COR-L47 (cell line): ENCODE measurements around the gene SKIDA1.
A peak's percentile ranks its signal among the peaks of the same experiment; 100 is the strongest.

Experiments
- DNase-seq: peaks from one replicate; lab custom pipeline; 2025; lab: John Stamatoyannopoulos, UW

SKIDA1 gene

DNA sequence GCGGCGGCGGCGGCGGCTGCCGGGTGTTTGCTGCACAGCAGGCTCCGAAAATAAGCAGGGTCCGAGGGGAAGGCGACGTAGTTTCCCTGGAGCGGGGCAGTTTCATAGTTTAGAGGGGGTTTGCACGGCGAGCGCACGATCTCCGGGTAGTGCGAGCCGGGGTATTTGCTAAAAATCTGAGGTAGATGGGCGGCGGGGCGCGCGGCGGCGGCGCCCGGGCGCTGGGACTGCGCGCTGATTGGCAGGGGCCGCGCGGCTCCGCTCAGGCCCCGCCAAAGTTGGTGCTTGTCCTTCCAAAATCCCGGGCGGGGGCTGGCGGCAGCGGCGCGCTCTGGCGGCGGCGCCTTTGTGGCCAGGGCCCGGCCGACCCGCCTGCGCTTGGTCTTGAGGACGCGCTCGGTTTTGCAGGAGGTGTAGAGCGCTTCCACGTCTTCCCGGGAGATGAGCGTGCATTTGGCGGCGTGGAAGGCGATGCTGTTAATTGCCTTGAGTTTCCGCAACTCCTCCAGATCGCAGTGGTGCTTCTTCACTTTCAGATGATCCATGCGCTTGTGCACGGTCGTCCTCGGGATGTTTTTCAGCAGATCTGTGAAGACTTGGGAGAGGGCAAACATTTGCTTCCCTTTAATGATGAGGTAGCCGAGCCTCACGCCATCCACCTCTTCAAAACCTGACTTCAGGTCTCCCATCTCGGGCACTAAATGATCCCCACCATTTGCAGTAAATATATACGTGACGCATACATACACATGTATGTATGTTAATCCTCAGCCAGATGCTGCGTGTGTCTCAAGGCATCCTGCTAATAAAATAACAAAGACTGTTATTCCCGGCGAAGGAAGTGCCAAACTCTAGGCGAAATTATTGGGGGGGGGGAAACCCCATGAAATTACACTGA, 8.1 kb downstream of the SKIDA1 start:
- peak; percentile 37 for DNase-seq

DNA sequence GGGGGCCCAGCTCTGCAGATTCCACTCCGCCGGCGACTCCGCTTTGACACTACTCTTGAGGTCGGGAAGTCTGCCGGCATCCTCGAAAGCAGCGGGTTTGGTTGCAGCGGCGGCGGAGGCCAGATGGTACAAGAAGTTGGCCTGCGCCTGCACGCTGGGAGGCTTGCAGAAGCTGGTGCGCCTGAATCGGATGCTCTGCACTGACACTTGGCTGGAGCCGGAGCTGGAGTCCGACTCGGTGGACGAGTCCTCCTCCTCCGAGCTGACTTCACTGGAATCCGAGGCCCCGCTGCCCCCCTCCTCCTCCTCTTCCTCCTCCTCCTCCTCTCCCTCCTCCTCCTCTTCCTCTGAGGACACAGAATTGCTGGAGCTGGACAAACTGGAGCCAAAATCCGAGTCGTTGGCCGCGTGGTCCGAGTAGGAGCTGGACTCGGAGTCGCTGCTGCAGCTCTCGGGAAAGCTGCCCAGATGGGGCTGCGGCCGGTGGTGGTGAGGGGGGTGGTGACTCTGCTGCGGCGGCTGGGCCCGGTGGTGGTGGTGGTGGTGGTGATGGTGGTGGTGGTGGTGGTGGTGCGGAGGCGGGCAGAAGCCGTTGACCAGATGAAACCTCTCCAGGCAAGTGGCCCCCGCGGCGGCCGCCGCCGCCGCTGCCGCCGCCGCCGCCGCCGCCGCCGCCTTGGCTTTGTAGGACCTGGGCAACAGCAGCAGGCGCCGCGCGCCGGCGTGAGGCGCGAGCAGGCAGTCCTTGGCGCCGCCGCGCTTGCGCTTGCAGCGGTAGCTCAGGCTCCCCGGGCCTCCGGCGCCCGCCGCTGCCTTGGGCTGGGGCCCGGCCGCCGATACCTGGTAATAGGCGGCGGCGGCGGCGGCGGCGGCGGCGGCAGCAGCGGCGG, 9.0 kb downstream of the SKIDA1 start:
- DNase-seq = no peak

DNA sequence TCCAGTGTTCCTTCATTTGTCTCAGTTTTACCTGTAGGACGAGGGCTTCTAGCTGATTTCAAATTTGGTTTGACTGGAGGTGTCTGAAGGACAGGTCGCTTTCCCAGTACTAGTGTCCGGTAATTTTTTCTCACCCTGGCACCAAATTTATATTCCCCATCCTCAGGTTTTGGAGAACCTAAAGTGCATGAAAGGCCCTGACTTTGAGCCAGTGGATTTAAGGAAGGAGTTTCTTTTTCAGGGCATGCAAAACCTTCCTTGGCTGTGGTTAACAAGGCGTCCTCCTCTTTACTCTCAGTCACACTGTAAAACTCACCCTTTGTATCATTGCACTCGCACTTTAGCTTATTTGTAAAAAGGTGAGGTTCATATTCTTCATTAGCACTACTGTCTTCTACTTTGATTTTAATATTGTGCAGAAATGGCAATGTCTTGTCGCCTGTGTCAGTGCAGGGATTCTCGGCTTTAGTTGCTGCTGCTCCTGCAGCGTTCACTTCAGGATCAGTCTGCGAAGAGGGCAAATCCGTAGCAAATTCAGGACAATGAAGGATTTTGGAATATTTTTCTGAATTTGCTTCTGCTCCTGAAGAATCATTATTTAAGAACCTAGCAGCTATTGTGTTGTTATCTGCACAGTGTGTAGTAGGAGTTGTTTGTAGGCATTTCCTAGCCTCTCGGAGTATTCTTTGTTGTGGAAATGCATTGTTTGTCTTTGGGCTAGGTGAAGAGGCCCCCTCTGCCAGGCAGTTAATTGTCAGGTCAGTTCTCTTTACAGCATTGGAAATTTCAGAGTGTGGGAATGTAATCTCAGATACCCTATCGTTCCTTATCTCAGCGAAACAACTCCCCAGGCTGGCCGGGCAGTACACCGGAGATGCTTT, 9.9 kb downstream of the SKIDA1 start:
- DNase-seq = no peak

DNA sequence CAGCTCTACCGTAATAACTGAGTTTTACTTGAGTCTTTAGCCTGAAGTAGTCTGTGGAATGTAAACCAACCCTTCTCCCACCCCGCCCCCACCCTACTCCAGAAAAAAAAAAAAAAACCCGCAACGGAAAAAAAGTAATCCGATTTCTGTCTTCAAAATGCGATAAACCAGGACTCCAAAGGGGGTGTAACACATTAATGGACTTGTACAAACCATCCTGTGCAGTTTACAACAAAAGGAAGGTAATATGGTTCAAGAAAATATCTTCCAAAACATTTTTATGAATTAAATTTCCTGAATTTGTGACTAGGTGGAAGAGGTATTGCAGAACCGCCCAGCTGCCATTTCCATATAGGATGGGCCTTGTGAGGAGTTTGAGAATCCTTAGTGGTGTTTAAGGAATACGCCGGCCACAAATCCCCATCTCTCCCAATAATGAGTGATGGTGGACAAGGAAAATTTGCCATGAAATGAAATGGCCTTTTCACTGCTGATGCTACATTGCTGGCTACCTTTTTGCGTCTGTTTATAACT, 10.6 kb downstream of the SKIDA1 start:
- no peak for DNase-seq

DNA sequence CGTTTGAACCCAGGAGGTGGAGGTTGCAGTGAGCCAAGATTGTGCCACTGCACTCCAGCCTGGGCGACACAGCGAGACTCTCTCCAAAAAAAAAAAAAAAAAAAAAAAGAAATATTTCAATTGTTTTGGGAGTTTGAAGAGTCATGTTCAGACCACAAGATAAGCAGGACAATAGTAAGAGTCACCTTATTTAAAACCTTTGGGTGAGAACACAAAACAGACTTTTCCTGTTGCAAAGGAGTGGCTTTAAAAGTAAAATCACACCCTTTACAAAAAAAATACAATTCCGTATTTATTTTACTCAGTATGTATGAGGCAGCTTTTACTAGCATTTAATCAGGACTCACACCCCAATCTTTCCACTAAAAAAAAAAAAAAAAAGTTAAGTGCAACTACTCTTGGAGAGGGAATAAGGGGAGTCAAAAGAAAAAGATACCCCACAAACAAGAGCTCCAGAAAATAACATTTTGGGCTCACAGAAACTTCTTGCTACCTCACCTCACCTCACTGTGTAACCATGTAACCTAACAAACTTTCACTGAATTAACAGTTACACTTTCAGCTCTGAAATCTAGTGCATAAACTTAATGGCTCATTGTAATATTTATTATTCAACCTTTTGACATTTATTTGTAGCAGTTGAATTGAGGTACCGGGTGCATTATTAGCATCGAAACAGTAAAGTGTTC, 11.2 kb downstream of the SKIDA1 start:
- no peak for DNase-seq

- no peak for DNase-seq
Measured at GRCh38 chr10:21513405-21513788, 12.1 kb downstream of the SKIDA1 start.

DNA sequence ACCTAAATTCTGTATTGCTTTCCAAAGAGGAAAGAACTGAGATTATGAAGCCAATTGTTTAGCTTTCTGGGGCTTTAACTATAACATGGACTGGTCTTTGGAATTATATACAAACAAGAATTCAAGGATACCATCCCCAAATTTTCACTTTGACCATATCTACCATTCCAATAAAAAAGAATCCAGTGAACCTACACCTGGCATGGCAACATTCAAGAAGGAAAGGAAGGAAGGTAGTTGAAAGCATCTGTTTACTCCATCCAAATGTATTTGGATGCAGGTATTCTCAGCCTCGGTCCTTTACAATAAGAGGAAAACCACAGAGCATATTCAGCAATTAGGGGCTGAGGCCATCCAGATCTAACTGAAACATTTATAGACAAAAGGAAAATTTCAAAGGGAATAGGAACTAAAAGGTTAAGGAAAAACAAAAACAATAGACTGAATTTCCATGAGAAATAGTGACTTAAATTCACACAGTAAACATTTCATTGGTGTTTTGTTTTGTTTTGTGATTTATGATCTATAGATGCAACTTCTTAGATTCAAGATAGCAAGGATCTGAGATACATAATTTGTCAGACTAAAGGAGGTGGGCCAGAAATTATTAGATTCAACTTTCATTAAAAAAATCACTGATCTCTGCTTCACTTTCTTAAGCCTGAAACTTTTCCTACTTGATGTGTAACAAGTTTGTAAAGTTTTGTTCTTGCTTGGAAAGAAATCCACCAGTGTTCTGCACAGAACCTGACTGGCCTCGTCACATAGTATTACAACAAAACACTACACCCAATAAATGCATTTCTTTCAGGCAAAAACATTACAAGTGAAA, 12.7 kb downstream of the SKIDA1 start:
- DNase-seq = no peak

DNA sequence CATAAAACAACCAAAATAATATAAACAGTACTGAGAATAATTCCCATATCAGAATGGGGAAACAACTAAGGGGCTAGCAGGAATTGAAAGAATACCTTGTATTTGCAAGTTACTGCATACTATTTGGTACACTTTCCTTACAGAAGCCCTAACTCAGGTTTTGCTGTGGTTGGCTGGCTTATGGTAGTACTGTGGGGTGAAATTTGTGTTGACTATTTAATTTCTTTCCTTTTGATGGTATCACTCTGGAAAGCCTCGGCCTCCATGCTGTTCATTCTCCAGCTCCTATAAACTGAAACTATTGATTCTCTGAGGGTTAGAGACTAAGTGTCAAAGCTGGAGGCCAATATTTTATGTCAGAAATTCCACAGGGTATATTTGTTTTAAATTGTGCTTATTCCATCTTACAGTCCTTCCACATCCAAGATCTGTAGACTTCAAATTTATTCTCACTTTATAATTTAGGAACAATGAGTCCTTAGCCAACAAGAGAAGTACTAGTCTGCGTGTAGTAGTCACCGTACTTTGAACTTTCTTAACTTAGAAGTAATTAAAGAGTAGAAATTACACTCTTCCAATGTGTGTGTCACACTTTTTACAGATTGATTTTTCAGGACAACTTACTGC, 13.4 kb downstream of the SKIDA1 start:
- DNase-seq = no peak

- no peak for DNase-seq
Measured at GRCh38 chr10:21511095-21511570, 14.3 kb downstream of the SKIDA1 start.

DNA sequence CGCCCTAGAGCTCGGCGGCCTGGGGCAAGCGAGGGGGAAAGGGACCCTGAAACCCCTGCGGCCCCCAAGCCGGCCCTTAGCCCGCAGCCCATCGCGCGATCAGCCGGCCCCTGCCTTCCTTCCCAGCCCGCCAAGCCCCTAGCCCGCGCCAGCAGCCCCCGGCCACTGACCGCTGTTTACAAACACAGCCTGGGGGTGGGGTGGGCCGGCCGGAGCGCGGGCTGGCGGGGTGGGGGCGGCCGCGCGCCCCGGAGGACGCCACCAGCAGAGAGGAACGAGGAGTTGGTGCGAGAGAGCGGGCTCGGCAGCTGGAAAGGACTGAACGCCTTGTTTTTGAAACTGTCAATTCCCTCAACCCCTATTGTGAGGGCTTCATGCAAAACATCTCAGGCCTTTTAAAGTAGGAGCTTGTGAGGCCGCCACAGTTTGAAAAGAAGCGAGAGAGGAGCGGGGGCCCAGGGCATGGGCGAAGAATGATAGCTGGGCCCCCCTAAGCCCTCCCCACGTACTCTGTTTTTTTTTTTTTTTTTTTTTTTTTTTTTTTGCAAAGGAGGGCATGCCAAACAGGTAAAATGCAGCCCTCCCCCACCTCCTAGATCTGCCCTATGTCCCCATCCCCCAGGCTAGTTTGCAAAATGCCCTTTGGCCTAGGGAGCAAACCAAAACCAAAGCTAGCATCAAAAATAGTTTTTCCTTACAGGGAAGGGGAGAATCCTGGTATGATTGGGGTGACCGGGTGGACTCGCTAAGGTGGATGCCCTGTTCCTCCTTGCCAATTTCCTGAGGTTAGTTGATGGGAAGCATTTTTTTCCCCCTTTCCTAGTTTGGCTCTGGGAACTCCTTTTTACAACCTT, 15.0 kb downstream of the SKIDA1 start:
- no peak for DNase-seq

DNA sequence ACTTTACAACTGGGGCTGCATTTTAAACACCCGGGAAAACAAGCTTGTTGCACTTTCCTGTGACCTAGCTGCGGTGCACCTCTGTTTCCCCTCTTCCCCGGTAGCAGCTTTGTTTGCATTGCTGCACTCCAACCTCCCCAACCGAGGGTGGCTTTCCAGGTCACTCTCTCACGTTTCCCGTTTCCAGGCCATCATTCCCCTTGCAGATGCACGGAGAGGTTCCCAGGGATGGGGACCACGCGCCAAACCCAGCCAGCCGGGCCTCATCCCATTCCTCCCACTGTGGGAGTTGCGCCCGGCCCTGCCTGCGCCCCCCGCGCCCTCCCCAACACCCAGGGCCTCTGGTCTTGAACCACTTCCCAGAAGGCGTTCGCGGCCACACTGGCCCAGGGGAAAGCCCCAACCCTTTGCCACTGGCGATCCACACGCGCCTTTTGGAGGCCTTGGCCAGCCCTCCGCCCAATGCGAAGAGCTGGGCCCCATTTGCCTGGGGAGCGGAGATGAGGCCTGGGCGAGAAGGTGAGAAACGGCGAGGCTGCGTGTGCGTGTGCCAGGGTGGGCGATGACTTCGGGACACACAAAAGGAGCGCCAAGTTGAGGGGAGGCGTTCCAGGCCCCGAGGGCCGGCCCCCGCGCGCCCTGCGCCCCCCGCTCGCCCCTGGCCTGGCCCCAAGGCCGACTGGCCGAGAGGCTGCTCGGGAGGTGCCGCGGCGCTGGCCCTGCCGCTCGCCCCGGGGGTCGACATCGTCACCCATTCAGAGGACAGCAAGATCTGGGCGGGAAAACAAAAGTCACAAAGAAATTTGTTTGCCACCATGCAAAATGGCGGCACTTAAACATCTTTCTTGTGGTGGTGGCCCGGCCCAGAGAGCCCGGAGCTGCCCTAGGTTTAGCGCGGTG, 15.9 kb downstream of the SKIDA1 start:
- no peak for DNase-seq

DNA sequence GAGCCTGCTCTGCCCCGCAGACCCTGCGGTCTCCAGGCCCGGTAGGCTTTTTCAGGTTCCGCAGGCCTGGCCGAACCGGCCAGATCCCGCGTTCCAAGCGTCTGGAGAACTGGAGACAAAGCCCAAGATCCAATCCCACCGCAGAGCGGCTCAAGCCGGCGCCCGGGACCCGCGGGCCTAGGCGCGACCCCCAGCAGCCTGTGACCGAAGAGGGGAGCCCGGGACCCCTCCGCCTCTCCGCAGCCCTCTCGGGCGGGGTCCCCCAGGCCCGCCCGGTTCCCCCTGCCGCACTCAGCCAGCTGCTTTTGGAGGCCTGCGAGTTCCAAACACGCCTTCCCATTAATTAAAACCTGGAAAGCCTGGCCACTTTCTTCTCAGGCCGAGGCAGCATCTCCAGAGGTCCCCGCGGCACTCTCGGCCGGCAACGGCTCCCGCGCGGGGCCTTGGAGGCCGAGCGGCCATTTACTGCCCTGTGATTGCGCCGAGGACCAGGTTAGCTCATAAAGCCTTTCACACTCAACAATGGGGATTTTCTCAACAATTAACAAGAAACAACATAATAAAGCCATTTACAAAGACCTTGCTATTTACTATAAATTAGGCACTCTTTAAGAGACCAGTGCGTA, 16.7 kb downstream of the SKIDA1 start:
- no peak for DNase-seq

GRCh38 chr10:21507150-21507549, 18.3 kb downstream of the SKIDA1 start:
- no peak for DNase-seq

DNA sequence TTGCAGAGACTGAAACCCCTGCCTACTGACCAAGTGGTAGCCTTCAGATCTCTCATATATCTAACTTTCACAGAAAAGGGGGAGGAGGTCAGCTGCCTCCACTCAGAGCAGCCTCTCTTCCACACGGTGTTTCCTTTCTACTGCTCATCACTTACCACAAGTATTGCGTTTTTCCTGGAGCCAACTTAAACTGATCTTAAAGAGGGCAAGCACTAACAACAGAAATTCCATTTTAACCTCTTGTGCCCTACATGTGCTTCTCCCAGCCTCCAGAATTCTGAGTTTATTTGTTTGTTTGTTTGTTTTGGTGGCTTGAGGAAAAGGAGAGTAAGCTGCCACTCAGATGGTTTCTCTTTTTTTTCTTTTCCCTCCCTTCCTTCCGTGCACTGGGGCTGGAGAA, 19.1 kb downstream of the SKIDA1 start:
- no peak for DNase-seq

DNA sequence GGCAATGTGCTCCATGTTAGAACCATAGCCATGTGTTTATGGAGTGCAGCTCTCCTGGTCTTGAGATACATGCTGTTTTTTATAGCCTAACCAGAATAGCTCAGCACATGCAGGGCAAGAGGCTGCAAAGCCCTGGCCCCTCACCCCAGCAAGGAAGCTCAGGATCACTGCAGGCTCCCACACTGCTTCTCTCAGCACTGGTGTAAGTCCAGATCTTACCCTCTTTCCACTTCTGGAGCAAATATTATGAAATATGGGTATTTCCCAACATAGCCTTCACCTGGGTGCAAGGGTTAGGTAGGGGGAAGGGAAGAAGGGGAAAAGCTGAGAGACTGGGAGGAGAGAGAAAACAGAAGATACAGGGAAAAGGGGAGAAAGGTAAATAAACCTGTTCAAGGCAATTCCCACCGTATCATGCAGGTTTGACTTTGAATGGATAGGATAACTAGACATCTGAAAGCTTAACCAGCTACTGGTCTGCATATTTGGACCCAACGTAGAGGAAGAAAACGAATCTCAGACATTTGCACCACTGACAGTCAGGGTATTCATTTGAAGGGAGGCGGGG, 19.7 kb downstream of the SKIDA1 start:
- DNase-seq = no peak

DNA sequence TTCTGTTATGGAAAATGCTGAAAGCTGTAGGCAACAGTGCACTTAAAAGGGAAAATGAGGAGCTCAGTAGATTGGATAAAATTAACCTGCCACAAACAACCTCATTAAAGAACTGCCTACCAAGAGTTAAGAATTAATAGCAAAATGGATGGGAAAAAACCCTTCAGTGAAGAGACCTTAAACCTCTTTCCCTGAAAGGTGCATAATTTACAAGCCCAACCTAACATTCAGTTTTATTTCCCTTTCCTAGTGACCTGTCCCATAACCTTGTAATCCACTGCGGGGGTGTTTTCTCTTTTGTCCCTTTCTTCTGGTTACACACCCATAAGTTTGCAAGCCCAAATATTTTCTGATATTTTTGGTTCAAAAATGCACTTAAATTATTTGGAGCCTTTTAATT, 21.9 kb downstream of the SKIDA1 start:
- no peak for DNase-seq

GRCh38 chr10:21502348-21502740, 23.1 kb downstream of the SKIDA1 start:
- no peak for DNase-seq
